Measurements from ENCODE around the gene ACIN1.

The ACIN1 gene

GRCh38 chr14:23009483-23009938 is 85.4 kb downstream of the ACIN1 start:
- peaks cover 38 to 48% (median 44%) of the 10 kb centered on the region in 10 experiments for H3K4me1 ChIP-seq
- H4K20me1 ChIP-seq, result no peaks in the 10 kb centered on the region
- no peak for TF ChIP-seq Cebpa-rat (IDR thresholded peaks at IDR 0.05)
- no peaks in the 10 kb centered on the region for H3K36me3 ChIP-seq
- no peaks in the 10 kb centered on the region; a peak in 1 of 22 replicates for H3K9me3 ChIP-seq (replicated peaks in 1 of 11)
- peak overlapping the region; percentile 76 to 97 (median 95) for H3K27ac ChIP-seq
- H3K27me3 ChIP-seq, result no peaks in the 10 kb centered on the region
- peak overlapping the region; percentile 75 to 90 (median 81) for H3K9ac ChIP-seq
- peak overlapping the region; percentile 75 to 95 (median 85) for H3K4me2 ChIP-seq
- peak overlapping the region; percentile 48 to 72 (median 62) for H3K4me3 ChIP-seq

GRCh38 chr14:23008831-23009230 is 86.1 kb downstream of the ACIN1 start:
- H3K27me3 ChIP-seq, result no peaks in the 10 kb centered on the region
- peak overlapping the region; percentile 11 to 90 (median 78); a peak in 20 of 22 replicates for H3K9ac ChIP-seq
- no peaks in the 10 kb centered on the region; a peak in 1 of 22 replicates for H3K9me3 ChIP-seq (replicated peaks in 1 of 11)
- H3K4me1 ChIP-seq, result peaks cover 38 to 48% (median 44%) of the 10 kb centered on the region in 10 experiments
- H3K4me2 ChIP-seq, result peak overlapping the region; percentile 75 to 95 (median 85)
- no peaks in the 10 kb centered on the region for H3K36me3 ChIP-seq
- H3K27ac ChIP-seq, result peak overlapping the region; percentile 76 to 97 (median 95); a peak in 21 of 22 replicates
- H4K20me1 ChIP-seq, result no peaks in the 10 kb centered on the region
- peak overlapping the region; percentile 48 to 72 (median 62); a peak in 16 of 20 replicates for H3K4me3 ChIP-seq
- no peak for TF ChIP-seq Cebpa-rat (IDR thresholded peaks at IDR 0.05)

Data from BLaER1 treated with 17β-estradiol and CSF1 and Interleukin-3, amounts not matched to agents 10 nM and 100 nM (cell line).